ENCODE results near the gene RTL1.

The RTL1 gene

GRCh38 chr14:100898935-100899883, 4.3 kb downstream of the RTL1 start:
- no peak for DNase-seq (ENCODE audit: low read depth, low spot score)

DNA sequence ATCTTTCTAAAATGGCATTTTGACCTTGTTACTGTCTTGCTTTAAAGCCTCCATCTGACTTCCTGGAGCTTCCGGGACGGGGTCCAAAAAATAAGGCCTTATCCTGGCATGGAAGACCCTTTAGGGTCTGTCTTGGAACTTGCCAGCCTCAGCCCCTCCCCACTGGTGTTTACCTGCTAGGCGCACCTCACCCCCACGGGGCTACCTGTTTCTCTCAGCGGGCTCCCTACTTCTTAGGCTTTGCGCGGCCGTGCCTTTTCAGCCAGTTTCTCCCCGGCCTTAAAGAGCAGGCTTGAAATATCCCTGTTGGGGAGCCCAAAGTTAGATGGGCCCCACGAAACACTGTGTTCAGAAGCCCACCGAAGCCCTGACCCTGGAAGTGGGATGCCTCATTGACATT, 5.1 kb downstream of the RTL1 start:
- no peak for DNase-seq (ENCODE audit: low read depth, low spot score)

GRCh38 chr14:100896369-100897060, 7.0 kb downstream of the RTL1 start:
- no peak for DNase-seq (ENCODE audit: low read depth, low spot score)

- no peak for DNase-seq (ENCODE audit: low read depth, low spot score)
Measured at GRCh38 chr14:100895411-100895810, 8.1 kb downstream of the RTL1 start.

- DNase-seq (ENCODE audit: low read depth, low spot score) = no peak
Measured at GRCh38 chr14:100894416-100894815, 9.1 kb downstream of the RTL1 start.

GRCh38 chr14:100893760-100894159, 9.8 kb downstream of the RTL1 start:
- no peak for DNase-seq (ENCODE audit: low read depth, low spot score)

DNA sequence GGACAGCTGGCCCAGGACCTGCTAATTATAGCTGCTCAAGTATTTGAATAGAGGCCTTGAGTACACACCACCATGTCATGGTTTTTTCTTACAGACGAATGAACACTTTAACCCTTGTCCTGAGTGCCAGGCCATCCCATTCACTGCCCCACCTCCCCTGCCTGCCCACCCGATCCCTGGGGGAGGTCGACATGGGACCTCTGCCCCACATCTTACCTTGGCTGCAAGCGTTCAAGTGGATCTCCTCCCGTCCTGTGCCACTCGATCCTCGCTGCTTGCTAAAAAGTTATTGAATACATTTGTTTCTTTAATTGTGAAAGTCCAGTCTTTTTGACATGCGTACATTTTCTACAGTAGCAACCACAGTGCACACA, 10.3 kb downstream of the RTL1 start:
- no peak for DNase-seq (ENCODE audit: low read depth, low spot score)

GRCh38 chr14:100892496-100893227, 10.9 kb downstream of the RTL1 start:
- no peak for DNase-seq (ENCODE audit: low read depth, low spot score)

GRCh38 chr14:100891501-100892445, 11.7 kb downstream of the RTL1 start:
- no peak for DNase-seq (ENCODE audit: low read depth, low spot score)

GRCh38 chr14:100891051-100891450, 12.5 kb downstream of the RTL1 start:
- DNase-seq (ENCODE audit: low read depth, low spot score) = no peak

- DNase-seq (ENCODE audit: low read depth, low spot score) = no peak
Measured at GRCh38 chr14:100890061-100890850, 13.3 kb downstream of the RTL1 start.

GRCh38 chr14:100889641-100890040, 13.9 kb downstream of the RTL1 start:
- DNase-seq (ENCODE audit: low read depth, low spot score) = no peak

- DNase-seq (ENCODE audit: low read depth, low spot score) = no peak
Measured at GRCh38 chr14:100888789-100889315, 14.7 kb downstream of the RTL1 start.

DNA sequence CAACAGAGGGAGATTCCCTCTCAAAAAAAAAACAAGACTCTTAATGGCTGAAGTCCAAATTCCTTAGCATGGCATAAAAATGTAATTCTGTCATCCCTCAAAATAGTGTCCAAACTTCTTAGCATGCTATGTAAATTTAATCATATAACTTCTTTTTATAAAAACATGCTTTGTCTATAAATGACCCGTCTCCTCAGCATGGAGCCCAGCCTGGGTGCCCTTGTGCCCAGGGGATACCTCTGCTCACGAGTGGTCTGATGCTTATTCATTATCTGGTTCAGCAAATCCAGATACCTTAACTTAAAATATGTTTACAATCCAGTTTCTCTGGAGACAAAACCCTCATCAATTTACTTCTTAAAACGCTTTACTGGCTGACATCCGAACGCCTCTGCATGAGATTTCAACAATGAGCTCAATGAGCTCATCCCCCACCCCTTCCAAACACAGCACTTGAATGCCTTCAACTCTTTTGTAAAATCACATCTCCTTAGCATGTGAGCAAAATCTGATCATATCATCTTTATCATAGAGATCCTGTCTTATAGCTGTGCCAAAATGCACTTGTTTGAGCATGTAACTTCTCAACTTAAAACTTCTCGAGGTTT, 15.7 kb downstream of the RTL1 start:
- no peak for DNase-seq (ENCODE audit: low read depth, low spot score)

GRCh38 chr14:100885617-100886016, 17.9 kb downstream of the RTL1 start:
- no peak for DNase-seq (ENCODE audit: low read depth, low spot score)

- DNase-seq (ENCODE audit: low read depth, low spot score) = no peak
Measured at GRCh38 chr14:100885196-100885595, 18.3 kb downstream of the RTL1 start.

- DNase-seq (ENCODE audit: low read depth, low spot score) = no peak
Measured at GRCh38 chr14:100884456-100884855, 19.1 kb downstream of the RTL1 start.

DNA sequence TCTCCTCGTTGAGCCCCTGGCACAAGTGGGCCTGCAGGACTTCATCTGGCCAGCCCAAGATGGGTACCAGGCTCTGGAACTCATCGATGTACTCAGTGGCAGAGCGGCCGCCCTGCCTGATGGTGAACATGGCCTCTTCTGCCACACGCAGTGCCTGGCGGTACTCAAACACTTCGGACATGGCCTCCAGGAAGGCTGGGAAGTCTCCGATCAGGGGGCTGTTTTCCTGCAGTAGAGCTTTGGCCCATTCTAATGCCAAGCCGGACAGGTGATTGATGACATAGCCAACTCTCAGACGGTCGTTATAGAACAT, 19.8 kb downstream of the RTL1 start:
- no peak for DNase-seq (ENCODE audit: low read depth, low spot score)

- DNase-seq (ENCODE audit: low read depth, low spot score) = no peak
Measured at GRCh38 chr14:100882991-100883788, 20.3 kb downstream of the RTL1 start.
